ENCODE measurements around the gene INAFM2. TPM values are rescaled to one million over a fixed set of nuclear protein-coding genes. Genes with fewer than 3 reads are reported as not detected.
A peak's percentile ranks its signal among the peaks of the same experiment; 100 is the strongest.

The INAFM2 gene
- total RNA-seq, 2 experiments from 2014 or later: 6.8 to 7.0 TPM

DNA sequence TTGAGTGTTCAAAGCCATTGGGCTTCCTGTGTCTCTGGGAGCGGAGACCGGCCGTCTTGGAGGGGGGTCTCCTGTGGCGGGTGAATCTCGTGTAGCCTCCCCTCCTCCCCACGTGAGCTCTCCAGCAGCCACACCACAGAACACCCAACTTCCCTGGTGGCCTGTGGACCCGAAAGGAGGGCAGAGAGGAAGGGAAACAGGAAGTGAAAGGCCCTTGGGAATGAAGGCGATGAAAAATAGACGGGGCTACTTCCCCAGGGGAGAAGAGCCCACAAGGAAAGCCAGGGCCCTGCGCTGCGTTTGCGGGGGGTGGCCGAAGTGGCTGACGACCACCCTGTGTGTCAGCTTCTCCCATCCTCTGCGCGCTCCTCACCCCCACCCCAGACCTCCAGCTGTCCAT lies 46.0 kb upstream of the INAFM2 start:
- DNase-seq: peak in 2 of 14 experiments; percentile 37 to 46
- intact Hi-C loops (cut with DNase I, micrococcal nuclease): loop anchor here in 1 of 2 experiments (10.0 kb wide), 1 partner anchor 1573 kb away; no protein-coding TSS in a partner anchor
- Histone ChIP-seq H3K4me3 (ENCODE audit: low read length) (no peak overlapping the region), H3K27ac (ENCODE audit: low read depth in 1 of 2, low read length in 2 of 2) (no peak overlapping the region), H3K36me3 (ENCODE audit: insufficient read depth, low read length) (no peaks in the 10 kb centered on the region), H3K4me1 (ENCODE audit: insufficient read depth, low read length) (peaks cover 18% of the 10 kb centered on the region), H3K9me3 (ENCODE audit: control insufficient read depth in 1 of 2, insufficient read depth in 1 of 2, low read length in 2 of 2) (peaks cover 0 to 16% of the 10 kb centered on the region in 2 experiments), H3K27me3 (ENCODE audit: control insufficient read depth in 1 of 2, insufficient read depth in 2 of 2, low read length in 2 of 2) (peaks cover 32 to 39% of the 10 kb centered on the region in 2 experiments)
- POLR2A ChIA-PET: interaction anchor here (3.5 kb wide), 1 partner anchor 31 kb away, joined by 34 read pairs; the partner anchor contains the start of gene PLCB2
- Mint-ChIP-seq H3K4me3 (no peak overlapping the region), H3K27me3 (peaks cover 38% of the 10 kb centered on the region), H3K9me3 (no peaks in the 10 kb centered on the region), H3K4me1 (ENCODE audit: low read depth) (peaks cover 12% of the 10 kb centered on the region), H3K27ac (no peak overlapping the region), H3K36me3 (ENCODE audit: low read depth) (no peaks in the 10 kb centered on the region)
- no peak for ATAC-seq (ENCODE audit: poor library complexity)
- CTCF ChIA-PET: interaction anchor here (2.4 to 3.8 kb wide), 3 partner anchors 32 to 145 kb away, joined by 13 to 45 read pairs (median 43); partner anchors contain the start of gene PLCB2
- TF ChIP-seq, protein P1, sequence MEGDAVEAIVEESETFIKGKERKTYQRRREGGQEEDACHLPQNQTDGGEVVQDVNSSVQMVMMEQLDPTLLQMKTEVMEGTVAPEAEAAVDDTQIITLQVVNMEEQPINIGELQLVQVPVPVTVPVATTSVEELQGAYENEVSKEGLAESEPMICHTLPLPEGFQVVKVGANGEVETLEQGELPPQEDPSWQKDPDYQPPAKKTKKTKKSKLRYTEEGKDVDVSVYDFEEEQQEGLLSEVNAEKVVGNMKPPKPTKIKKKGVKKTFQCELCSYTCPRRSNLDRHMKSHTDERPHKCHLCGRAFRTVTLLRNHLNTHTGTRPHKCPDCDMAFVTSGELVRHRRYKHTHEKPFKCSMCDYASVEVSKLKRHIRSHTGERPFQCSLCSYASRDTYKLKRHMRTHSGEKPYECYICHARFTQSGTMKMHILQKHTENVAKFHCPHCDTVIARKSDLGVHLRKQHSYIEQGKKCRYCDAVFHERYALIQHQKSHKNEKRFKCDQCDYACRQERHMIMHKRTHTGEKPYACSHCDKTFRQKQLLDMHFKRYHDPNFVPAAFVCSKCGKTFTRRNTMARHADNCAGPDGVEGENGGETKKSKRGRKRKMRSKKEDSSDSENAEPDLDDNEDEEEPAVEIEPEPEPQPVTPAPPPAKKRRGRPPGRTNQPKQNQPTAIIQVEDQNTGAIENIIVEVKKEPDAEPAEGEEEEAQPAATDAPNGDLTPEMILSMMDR (IDR thresholded peaks at IDR 0.05): no peak

GRCh38 chr15:40278026-40278425 lies 45.5 kb upstream of the INAFM2 start:
- Mint-ChIP-seq H3K36me3 (ENCODE audit: low read depth) (no peaks in the 10 kb centered on the region), H3K4me1 (ENCODE audit: low read depth) (peaks cover 12% of the 10 kb centered on the region), H3K27me3 (peaks cover 38% of the 10 kb centered on the region), H3K4me3 (no peak overlapping the region), H3K9me3 (no peaks in the 10 kb centered on the region), H3K27ac (no peak overlapping the region)
- Histone ChIP-seq H3K36me3 (ENCODE audit: insufficient read depth, low read length) (no peaks in the 10 kb centered on the region), H3K27ac (ENCODE audit: low read depth in 1 of 2, low read length in 2 of 2) (no peak overlapping the region), H3K4me1 (ENCODE audit: insufficient read depth, low read length) (peaks cover 23% of the 10 kb centered on the region), H3K9me3 (ENCODE audit: control insufficient read depth in 1 of 2, insufficient read depth in 1 of 2, low read length in 2 of 2) (peaks cover 0 to 16% of the 10 kb centered on the region in 2 experiments), H3K4me3 (ENCODE audit: low read length) (no peak overlapping the region), H3K27me3 (ENCODE audit: control insufficient read depth in 1 of 2, insufficient read depth in 2 of 2, low read length in 2 of 2) (peaks cover 32 to 39% of the 10 kb centered on the region in 2 experiments)
- POLR2A ChIA-PET: interaction anchor here (3.5 kb wide), 1 partner anchor 30 kb away, joined by 34 read pairs; the partner anchor contains the start of gene PLCB2
- ATAC-seq (ENCODE audit: poor library complexity): no peak
- TF ChIP-seq, protein P1 (IDR thresholded peaks at IDR 0.05): no peak
- CTCF ChIA-PET: interaction anchor here (2.4 to 3.8 kb wide), 3 partner anchors 32 to 144 kb away, joined by 13 to 45 read pairs (median 43); partner anchors contain the start of gene PLCB2
- intact Hi-C loops (cut with DNase I, micrococcal nuclease): loop anchor here in 1 of 2 experiments (10.0 kb wide), 1 partner anchor 1573 kb away; no protein-coding TSS in a partner anchor
- DNase-seq: no peak

- peak; percentile 25 for ATAC-seq (ENCODE audit: poor library complexity)
- Histone ChIP-seq H3K27ac (ENCODE audit: low read depth in 1 of 2, low read length in 2 of 2) (no peak overlapping the region), H3K4me3 (ENCODE audit: low read length) (no peak overlapping the region), H3K27me3 (ENCODE audit: control insufficient read depth in 1 of 2, insufficient read depth in 2 of 2, low read length in 2 of 2) (peaks cover 32 to 44% of the 10 kb centered on the region in 2 experiments), H3K36me3 (ENCODE audit: insufficient read depth, low read length) (no peaks in the 10 kb centered on the region), H3K9me3 (ENCODE audit: control insufficient read depth in 1 of 2, insufficient read depth in 1 of 2, low read length in 2 of 2) (peaks cover 0 to 12% of the 10 kb centered on the region in 2 experiments), H3K4me1 (ENCODE audit: insufficient read depth, low read length) (peaks cover 27% of the 10 kb centered on the region)
- intact Hi-C loops (cut with DNase I, micrococcal nuclease): loop anchor here (1.0 to 10.0 kb wide), 6 partner anchors 31 to 1575 kb away; partner anchors contain the start of gene INAFM2 (in 1 of the 2)
- ChIA-PET CTCF (interaction anchor here (0.6 to 3.8 kb wide), 19 partner anchors 8 to 497 kb away, joined by 3 to 45 read pairs (median 5); partner anchors contain the start of genes FSIP1, INAFM2 and PLCB2), POLR2A (interaction anchor here (0.6 to 3.5 kb wide), 3 partner anchors 29 to 58 kb away, joined by 3 to 34 read pairs (median 6); partner anchors contain the start of gene PLCB2)
- Mint-ChIP-seq H3K27ac (no peak overlapping the region), H3K9me3 (no peaks in the 10 kb centered on the region), H3K27me3 (peaks cover 36% of the 10 kb centered on the region), H3K4me1 (ENCODE audit: low read depth) (peaks cover 9% of the 10 kb centered on the region), H3K36me3 (ENCODE audit: low read depth) (no peaks in the 10 kb centered on the region), H3K4me3 (no peak overlapping the region)
- TF ChIP-seq, protein P1 (IDR thresholded peaks at IDR 0.05): peak; percentile 95
- DNase-seq: peak; percentile 42 to 82 (median 62)
Observed at GRCh38 chr15:40279437-40280141, 43.9 kb upstream of the INAFM2 start.
